Measurements from ENCODE around the gene POC1A. TPM values are rescaled to one million over a fixed set of nuclear protein-coding genes. Genes with fewer than 3 reads are reported as not detected.

The POC1A gene
- total and polyA plus RNA-seq, 9 donors: 3.1 to 7.5 (median 5.6) TPM

GRCh38 chr3:52144796-52145735 is 9.2 kb downstream of the POC1A start:
- DNase-seq: no peak
- Histone ChIP-seq H3K4me1 (ENCODE audit: control insufficient read depth, insufficient read depth, low read length) (peaks cover 4% of the 10 kb centered on the region), H3K36me3 (ENCODE audit: control insufficient read depth, insufficient read depth, low read length) (peaks cover 48% of the 10 kb centered on the region), H3K4me3 (ENCODE audit: low read length) (no peak overlapping the region), H3K27ac (ENCODE audit: low read length) (no peak overlapping the region), H3K27me3 (ENCODE audit: control insufficient read depth, insufficient read depth, low read length) (no peaks in the 10 kb centered on the region), H3K9me3 (replicated peaks; ENCODE audit: control insufficient read depth, low read depth, low read length) (no peaks in the 10 kb centered on the region)
- 96% methylated on average over 10 of the region's 11 CpGs for WGBS (ENCODE audit: insufficient coverage)

- H3K4me1 ChIP-seq (ENCODE audit: control insufficient read depth, insufficient read depth, low read length): peaks cover 4% of the 10 kb centered on the region
- no peaks in the 10 kb centered on the region for H3K9me3 ChIP-seq (replicated peaks; ENCODE audit: control insufficient read depth, low read depth, low read length)
- H3K27me3 ChIP-seq (ENCODE audit: control insufficient read depth, insufficient read depth, low read length): no peaks in the 10 kb centered on the region
- DNase-seq: peak; percentile 86
- H3K27ac ChIP-seq (ENCODE audit: low read length): no peak overlapping the region
- no peak overlapping the region for H3K4me3 ChIP-seq (ENCODE audit: low read length)
- WGBS (ENCODE audit: insufficient coverage): 30% methylated on average over 2 of the region's 3 CpGs
- H3K36me3 ChIP-seq (ENCODE audit: control insufficient read depth, insufficient read depth, low read length): peaks cover 39% of the 10 kb centered on the region
Observed at GRCh38 chr3:52144034-52144795, 10.0 kb downstream of the POC1A start.

- H3K27me3 ChIP-seq (ENCODE audit: control insufficient read depth, insufficient read depth, low read length): no peaks in the 10 kb centered on the region
- 87% methylated on average over 3 of the region's 3 CpGs for WGBS (ENCODE audit: insufficient coverage)
- no peak overlapping the region for H3K27ac ChIP-seq (ENCODE audit: low read length)
- no peak overlapping the region for H3K4me3 ChIP-seq (ENCODE audit: low read length)
- H3K9me3 ChIP-seq (replicated peaks; ENCODE audit: control insufficient read depth, low read depth, low read length): no peaks in the 10 kb centered on the region
- peaks cover 35% of the 10 kb centered on the region for H3K36me3 ChIP-seq (ENCODE audit: control insufficient read depth, insufficient read depth, low read length)
- peaks cover 4% of the 10 kb centered on the region for H3K4me1 ChIP-seq (ENCODE audit: control insufficient read depth, insufficient read depth, low read length)
- no peak for DNase-seq
Observed at GRCh38 chr3:52143616-52144015, 10.6 kb downstream of the POC1A start.

GRCh38 chr3:52143156-52143555 is 11.1 kb downstream of the POC1A start:
- Histone ChIP-seq H3K4me3 (ENCODE audit: low read length) (no peak overlapping the region), H3K27ac (ENCODE audit: low read length) (no peak overlapping the region), H3K4me1 (ENCODE audit: control insufficient read depth, insufficient read depth, low read length) (peaks cover 4% of the 10 kb centered on the region), H3K36me3 (ENCODE audit: control insufficient read depth, insufficient read depth, low read length) (peaks cover 31% of the 10 kb centered on the region), H3K27me3 (ENCODE audit: control insufficient read depth, insufficient read depth, low read length) (no peaks in the 10 kb centered on the region), H3K9me3 (replicated peaks; ENCODE audit: control insufficient read depth, low read depth, low read length) (no peaks in the 10 kb centered on the region)
- 94% methylated on average over 4 of the region's 4 CpGs for WGBS (ENCODE audit: insufficient coverage)
- DNase-seq: no peak

- DNase-seq: no peak
- Histone ChIP-seq H3K4me3 (ENCODE audit: low read length) (no peak overlapping the region), H3K27me3 (ENCODE audit: control insufficient read depth, insufficient read depth, low read length) (no peaks in the 10 kb centered on the region), H3K27ac (ENCODE audit: low read length) (no peak overlapping the region), H3K4me1 (ENCODE audit: control insufficient read depth, insufficient read depth, low read length) (peaks cover 8% of the 10 kb centered on the region), H3K9me3 (replicated peaks; ENCODE audit: control insufficient read depth, low read depth, low read length) (no peaks in the 10 kb centered on the region), H3K36me3 (ENCODE audit: control insufficient read depth, insufficient read depth, low read length) (peaks cover 31% of the 10 kb centered on the region)
- WGBS (ENCODE audit: insufficient coverage): 90% methylated on average over 6 of the region's 7 CpGs
Observed at GRCh38 chr3:52141751-52142150, 12.5 kb downstream of the POC1A start.

- H3K4me1 ChIP-seq (ENCODE audit: control insufficient read depth, insufficient read depth, low read length): peaks cover 10% of the 10 kb centered on the region
- no peak overlapping the region for H3K27ac ChIP-seq (ENCODE audit: low read length)
- 90% methylated on average over 5 of the region's 5 CpGs for WGBS (ENCODE audit: insufficient coverage)
- H3K4me3 ChIP-seq (ENCODE audit: low read length): no peak overlapping the region
- no peaks in the 10 kb centered on the region for H3K27me3 ChIP-seq (ENCODE audit: control insufficient read depth, insufficient read depth, low read length)
- H3K36me3 ChIP-seq (ENCODE audit: control insufficient read depth, insufficient read depth, low read length): peaks cover 23% of the 10 kb centered on the region
- DNase-seq: no peak
- no peaks in the 10 kb centered on the region for H3K9me3 ChIP-seq (replicated peaks; ENCODE audit: control insufficient read depth, low read depth, low read length)
Observed at GRCh38 chr3:52140769-52141168, 13.5 kb downstream of the POC1A start.

- no peak overlapping the region for H3K4me3 ChIP-seq (ENCODE audit: low read length)
- no peaks in the 10 kb centered on the region for H3K27me3 ChIP-seq (ENCODE audit: control insufficient read depth, insufficient read depth, low read length)
- no peak for DNase-seq
- no peak overlapping the region for H3K27ac ChIP-seq (ENCODE audit: low read length)
- WGBS (ENCODE audit: insufficient coverage): 83% methylated on average over 8 of the region's 9 CpGs
- peaks cover 16% of the 10 kb centered on the region for H3K36me3 ChIP-seq (ENCODE audit: control insufficient read depth, insufficient read depth, low read length)
- peaks cover 10% of the 10 kb centered on the region for H3K4me1 ChIP-seq (ENCODE audit: control insufficient read depth, insufficient read depth, low read length)
- H3K9me3 ChIP-seq (replicated peaks; ENCODE audit: control insufficient read depth, low read depth, low read length): no peaks in the 10 kb centered on the region
Observed at GRCh38 chr3:52140000-52140399, 14.2 kb downstream of the POC1A start.

- Histone ChIP-seq H3K36me3 (ENCODE audit: control insufficient read depth, insufficient read depth, low read length) (peaks cover 14% of the 10 kb centered on the region), H3K4me1 (ENCODE audit: control insufficient read depth, insufficient read depth, low read length) (peaks cover 6% of the 10 kb centered on the region), H3K9me3 (replicated peaks; ENCODE audit: control insufficient read depth, low read depth, low read length) (no peaks in the 10 kb centered on the region), H3K4me3 (ENCODE audit: low read length) (no peak overlapping the region), H3K27ac (ENCODE audit: low read length) (no peak overlapping the region), H3K27me3 (ENCODE audit: control insufficient read depth, insufficient read depth, low read length) (no peaks in the 10 kb centered on the region)
- 92% methylated on average over 2 of the region's 7 CpGs for WGBS (ENCODE audit: insufficient coverage)
- DNase-seq: no peak
Observed at GRCh38 chr3:52137311-52137710, 16.9 kb downstream of the POC1A start.

- no peaks in the 10 kb centered on the region for H3K27me3 ChIP-seq (ENCODE audit: control insufficient read depth, insufficient read depth, low read length)
- no peaks in the 10 kb centered on the region for H3K9me3 ChIP-seq (replicated peaks; ENCODE audit: control insufficient read depth, low read depth, low read length)
- no peak overlapping the region for H3K4me3 ChIP-seq (ENCODE audit: low read length)
- peak overlapping the region; percentile 23 for H3K27ac ChIP-seq (ENCODE audit: low read length)
- DNase-seq: peak; percentile 36
- H3K36me3 ChIP-seq (ENCODE audit: control insufficient read depth, insufficient read depth, low read length): peaks cover 12% of the 10 kb centered on the region
- peaks cover 6% of the 10 kb centered on the region for H3K4me1 ChIP-seq (ENCODE audit: control insufficient read depth, insufficient read depth, low read length)
- 75% methylated on average over 8 of the region's 9 CpGs for WGBS (ENCODE audit: insufficient coverage)
Observed at GRCh38 chr3:52136513-52136912, 17.7 kb downstream of the POC1A start.

- Histone ChIP-seq H3K4me3 (ENCODE audit: low read length) (no peak overlapping the region), H3K9me3 (replicated peaks; ENCODE audit: control insufficient read depth, low read depth, low read length) (no peaks in the 10 kb centered on the region), H3K36me3 (ENCODE audit: control insufficient read depth, insufficient read depth, low read length) (peaks cover 8% of the 10 kb centered on the region), H3K27me3 (ENCODE audit: control insufficient read depth, insufficient read depth, low read length) (no peaks in the 10 kb centered on the region), H3K4me1 (ENCODE audit: control insufficient read depth, insufficient read depth, low read length) (peaks cover 8% of the 10 kb centered on the region), H3K27ac (ENCODE audit: low read length) (no peak overlapping the region)
- DNase-seq: no peak
- WGBS (ENCODE audit: insufficient coverage): 78% methylated on average over 1 of the region's 4 CpGs
Observed at GRCh38 chr3:52135332-52135731, 18.9 kb downstream of the POC1A start.

Data from muscle of leg (tissue), 11 donors.